ENCODE data around the gene CAMK2N1. TPM values are rescaled to one million over a fixed set of nuclear protein-coding genes. Genes with fewer than 3 reads are reported as not detected.

CAMK2N1 gene
- total and polyA plus RNA-seq, 2 of the 13 experiments (the other 11 are each of a cell fraction or from before 2014, with no cell fraction given): 38.0 to 38.6 TPM

DNA sequence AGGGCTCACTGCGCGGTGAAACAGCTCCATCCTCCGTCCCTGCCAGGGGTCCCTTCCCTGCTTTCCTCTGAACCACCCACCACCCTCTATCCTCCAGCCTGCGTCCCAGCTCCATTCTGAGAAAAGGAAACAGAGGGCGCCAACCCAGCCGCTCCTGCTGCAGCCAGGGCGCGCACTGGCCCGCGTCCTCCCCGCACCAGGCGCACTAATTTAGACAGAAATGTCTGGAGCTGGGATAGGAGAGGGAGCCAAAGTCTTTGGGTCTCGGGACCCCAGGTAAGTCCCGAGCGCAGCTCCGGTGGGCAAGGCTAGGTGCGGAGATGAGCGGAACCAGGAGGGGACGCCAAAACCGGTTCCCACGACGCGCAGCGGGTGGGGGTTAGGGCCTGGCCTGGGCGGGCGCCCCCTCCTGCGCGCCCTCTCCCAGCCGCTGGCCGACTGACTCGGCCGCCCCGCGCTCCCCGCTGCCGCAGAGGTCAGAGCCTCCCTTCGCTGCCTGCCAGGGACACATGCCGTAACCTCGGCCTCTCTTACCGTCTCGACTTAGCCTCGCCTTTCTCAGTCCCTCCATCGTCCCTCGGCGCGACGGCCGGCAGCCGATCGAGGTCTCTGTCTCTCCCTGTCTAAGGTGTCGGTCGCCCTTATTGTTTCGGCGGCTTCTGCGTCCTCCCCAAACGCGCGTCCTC lies 2.0 kb downstream of the CAMK2N1 start (continued):
- TF ChIP-seq, protein P1, sequence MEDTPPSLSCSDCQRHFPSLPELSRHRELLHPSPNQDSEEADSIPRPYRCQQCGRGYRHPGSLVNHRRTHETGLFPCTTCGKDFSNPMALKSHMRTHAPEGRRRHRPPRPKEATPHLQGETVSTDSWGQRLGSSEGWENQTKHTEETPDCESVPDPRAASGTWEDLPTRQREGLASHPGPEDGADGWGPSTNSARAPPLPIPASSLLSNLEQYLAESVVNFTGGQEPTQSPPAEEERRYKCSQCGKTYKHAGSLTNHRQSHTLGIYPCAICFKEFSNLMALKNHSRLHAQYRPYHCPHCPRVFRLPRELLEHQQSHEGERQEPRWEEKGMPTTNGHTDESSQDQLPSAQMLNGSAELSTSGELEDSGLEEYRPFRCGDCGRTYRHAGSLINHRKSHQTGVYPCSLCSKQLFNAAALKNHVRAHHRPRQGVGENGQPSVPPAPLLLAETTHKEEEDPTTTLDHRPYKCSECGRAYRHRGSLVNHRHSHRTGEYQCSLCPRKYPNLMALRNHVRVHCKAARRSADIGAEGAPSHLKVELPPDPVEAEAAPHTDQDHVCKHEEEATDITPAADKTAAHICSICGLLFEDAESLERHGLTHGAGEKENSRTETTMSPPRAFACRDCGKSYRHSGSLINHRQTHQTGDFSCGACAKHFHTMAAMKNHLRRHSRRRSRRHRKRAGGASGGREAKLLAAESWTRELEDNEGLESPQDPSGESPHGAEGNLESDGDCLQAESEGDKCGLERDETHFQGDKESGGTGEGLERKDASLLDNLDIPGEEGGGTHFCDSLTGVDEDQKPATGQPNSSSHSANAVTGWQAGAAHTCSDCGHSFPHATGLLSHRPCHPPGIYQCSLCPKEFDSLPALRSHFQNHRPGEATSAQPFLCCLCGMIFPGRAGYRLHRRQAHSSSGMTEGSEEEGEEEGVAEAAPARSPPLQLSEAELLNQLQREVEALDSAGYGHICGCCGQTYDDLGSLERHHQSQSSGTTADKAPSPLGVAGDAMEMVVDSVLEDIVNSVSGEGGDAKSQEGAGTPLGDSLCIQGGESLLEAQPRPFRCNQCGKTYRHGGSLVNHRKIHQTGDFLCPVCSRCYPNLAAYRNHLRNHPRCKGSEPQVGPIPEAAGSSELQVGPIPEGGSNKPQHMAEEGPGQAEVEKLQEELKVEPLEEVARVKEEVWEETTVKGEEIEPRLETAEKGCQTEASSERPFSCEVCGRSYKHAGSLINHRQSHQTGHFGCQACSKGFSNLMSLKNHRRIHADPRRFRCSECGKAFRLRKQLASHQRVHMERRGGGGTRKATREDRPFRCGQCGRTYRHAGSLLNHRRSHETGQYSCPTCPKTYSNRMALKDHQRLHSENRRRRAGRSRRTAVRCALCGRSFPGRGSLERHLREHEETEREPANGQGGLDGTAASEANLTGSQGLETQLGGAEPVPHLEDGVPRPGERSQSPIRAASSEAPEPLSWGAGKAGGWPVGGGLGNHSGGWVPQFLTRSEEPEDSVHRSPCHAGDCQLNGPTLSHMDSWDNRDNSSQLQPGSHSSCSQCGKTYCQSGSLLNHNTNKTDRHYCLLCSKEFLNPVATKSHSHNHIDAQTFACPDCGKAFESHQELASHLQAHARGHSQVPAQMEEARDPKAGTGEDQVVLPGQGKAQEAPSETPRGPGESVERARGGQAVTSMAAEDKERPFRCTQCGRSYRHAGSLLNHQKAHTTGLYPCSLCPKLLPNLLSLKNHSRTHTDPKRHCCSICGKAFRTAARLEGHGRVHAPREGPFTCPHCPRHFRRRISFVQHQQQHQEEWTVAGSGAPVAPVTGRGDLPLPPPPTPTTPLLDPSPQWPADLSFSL (CRISPR knock-in tag; IDR thresholded peaks at IDR 0.05): no peak
- TF ChIP-seq NKX3-1 (CRISPR knock-in tag; IDR thresholded peaks at IDR 0.05): 0 out of 2 replicates have a peak, but pooled peaks have one; percentile 11
- TF ChIP-seq ZNF34 (CRISPR knock-in tag; IDR thresholded peaks at IDR 0.05; ENCODE audit: borderline replicate concordance): peak; percentile 41; the same call in 1 of the 2 replicates
- TF ChIP-seq, protein P2, sequence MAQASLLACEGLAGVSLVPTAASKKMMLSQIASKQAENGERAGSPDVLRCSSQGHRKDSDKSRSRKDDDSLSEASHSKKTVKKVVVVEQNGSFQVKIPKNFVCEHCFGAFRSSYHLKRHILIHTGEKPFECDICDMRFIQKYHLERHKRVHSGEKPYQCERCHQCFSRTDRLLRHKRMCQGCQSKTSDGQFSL (CRISPR knock-in tag; IDR thresholded peaks at IDR 0.05): peak; percentile 60; the same call in 1 of the 2 replicates
- TF ChIP-seq ISL2 (CRISPR knock-in tag; IDR thresholded peaks at IDR 0.05): peak; percentile 35; the same call in 1 of the 2 replicates
- TF ChIP-seq THYN1 (CRISPR knock-in tag; IDR thresholded peaks at IDR 0.05; ENCODE audit: borderline replicate concordance, low read depth): no peak
- TF ChIP-seq ZSCAN21 (CRISPR knock-in tag; IDR thresholded peaks at IDR 0.05; ENCODE audit: borderline replicate concordance): no peak
- TF ChIP-seq, protein P3, sequence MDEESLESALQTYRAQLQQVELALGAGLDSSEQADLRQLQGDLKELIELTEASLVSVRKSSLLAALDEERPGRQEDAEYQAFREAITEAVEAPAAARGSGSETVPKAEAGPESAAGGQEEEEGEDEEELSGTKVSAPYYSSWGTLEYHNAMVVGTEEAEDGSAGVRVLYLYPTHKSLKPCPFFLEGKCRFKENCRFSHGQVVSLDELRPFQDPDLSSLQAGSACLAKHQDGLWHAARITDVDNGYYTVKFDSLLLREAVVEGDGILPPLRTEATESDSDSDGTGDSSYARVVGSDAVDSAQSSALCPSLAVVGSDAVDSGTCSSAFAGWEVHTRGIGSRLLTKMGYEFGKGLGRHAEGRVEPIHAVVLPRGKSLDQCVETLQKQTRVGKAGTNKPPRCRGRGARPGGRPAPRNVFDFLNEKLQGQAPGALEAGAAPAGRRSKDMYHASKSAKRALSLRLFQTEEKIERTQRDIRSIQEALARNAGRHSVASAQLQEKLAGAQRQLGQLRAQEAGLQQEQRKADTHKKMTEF (CRISPR knock-in tag; IDR thresholded peaks at IDR 0.05): peak; percentile 60; the same call in 1 of the 2 replicates
- no peak for TF ChIP-seq ZNF367 (CRISPR knock-in tag; IDR thresholded peaks at IDR 0.05; ENCODE audit: borderline replicate concordance)
- TF ChIP-seq, protein P4, sequence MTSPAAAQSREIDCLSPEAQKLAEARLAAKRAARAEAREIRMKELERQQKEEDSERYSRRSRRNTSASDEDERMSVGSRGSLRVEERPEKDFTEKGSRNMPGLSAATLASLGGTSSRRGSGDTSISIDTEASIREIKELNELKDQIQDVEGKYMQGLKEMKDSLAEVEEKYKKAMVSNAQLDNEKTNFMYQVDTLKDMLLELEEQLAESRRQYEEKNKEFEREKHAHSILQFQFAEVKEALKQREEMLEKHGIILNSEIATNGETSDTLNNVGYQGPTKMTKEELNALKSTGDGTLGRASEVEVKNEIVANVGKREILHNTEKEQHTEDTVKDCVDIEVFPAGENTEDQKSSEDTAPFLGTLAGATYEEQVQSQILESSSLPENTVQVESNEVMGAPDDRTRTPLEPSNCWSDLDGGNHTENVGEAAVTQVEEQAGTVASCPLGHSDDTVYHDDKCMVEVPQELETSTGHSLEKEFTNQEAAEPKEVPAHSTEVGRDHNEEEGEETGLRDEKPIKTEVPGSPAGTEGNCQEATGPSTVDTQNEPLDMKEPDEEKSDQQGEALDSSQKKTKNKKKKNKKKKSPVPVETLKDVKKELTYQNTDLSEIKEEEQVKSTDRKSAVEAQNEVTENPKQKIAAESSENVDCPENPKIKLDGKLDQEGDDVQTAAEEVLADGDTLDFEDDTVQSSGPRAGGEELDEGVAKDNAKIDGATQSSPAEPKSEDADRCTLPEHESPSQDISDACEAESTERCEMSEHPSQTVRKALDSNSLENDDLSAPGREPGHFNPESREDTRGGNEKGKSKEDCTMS (CRISPR knock-in tag; conservative IDR thresholded peaks at IDR 0.05): no peak
- TF ChIP-seq MEIS1 (CRISPR knock-in tag; IDR thresholded peaks at IDR 0.05; ENCODE audit: borderline replicate concordance): no peak; the same call in 1 of the 2 replicates
- TF ChIP-seq SP2 (CRISPR knock-in tag; IDR thresholded peaks at IDR 0.05): no peak
- TF ChIP-seq, protein P5, sequence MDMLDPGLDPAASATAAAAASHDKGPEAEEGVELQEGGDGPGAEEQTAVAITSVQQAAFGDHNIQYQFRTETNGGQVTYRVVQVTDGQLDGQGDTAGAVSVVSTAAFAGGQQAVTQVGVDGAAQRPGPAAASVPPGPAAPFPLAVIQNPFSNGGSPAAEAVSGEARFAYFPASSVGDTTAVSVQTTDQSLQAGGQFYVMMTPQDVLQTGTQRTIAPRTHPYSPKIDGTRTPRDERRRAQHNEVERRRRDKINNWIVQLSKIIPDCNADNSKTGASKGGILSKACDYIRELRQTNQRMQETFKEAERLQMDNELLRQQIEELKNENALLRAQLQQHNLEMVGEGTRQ (IDR thresholded peaks at IDR 0.05; ENCODE audit: low read depth, low read length): no peak
- TF ChIP-seq, protein P5 (CRISPR knock-in tag; IDR thresholded peaks at IDR 0.05; ENCODE audit: borderline replicate concordance): no peak
- no peak for TF ChIP-seq REXO4 (CRISPR knock-in tag; IDR thresholded peaks at IDR 0.05; ENCODE audit: borderline replicate concordance)
